A673 (cell line): ENCODE results near the gene DMAC2.

Source experiments
- EZH2 ChIP-seq: fragments of 200-600 bp; sonication (generic); IDR thresholded peaks from 2 replicates; pipeline ENCODE4 v1.6.1; 2017; ENCODE audit warnings: borderline replicate concordance, low read depth, mild to moderate bottlenecking, mixed read lengths, antibody characterized with exemption, low read length; ENCODE audit not compliant: poor library complexity, severe bottlenecking
- TF ChIP-seq, protein P1 (sequence below): fragments of 300-800, 200-600 bp; sonication (generic); conservative IDR thresholded peaks from 2 replicates; pipeline ENCODE4 v1.5.1; 2017; ENCODE audit warnings: low read depth, mild to moderate bottlenecking, antibody characterized with exemption, low read length, moderate library complexity, mixed read lengths

- TF ChIP-seq, protein P1, sequence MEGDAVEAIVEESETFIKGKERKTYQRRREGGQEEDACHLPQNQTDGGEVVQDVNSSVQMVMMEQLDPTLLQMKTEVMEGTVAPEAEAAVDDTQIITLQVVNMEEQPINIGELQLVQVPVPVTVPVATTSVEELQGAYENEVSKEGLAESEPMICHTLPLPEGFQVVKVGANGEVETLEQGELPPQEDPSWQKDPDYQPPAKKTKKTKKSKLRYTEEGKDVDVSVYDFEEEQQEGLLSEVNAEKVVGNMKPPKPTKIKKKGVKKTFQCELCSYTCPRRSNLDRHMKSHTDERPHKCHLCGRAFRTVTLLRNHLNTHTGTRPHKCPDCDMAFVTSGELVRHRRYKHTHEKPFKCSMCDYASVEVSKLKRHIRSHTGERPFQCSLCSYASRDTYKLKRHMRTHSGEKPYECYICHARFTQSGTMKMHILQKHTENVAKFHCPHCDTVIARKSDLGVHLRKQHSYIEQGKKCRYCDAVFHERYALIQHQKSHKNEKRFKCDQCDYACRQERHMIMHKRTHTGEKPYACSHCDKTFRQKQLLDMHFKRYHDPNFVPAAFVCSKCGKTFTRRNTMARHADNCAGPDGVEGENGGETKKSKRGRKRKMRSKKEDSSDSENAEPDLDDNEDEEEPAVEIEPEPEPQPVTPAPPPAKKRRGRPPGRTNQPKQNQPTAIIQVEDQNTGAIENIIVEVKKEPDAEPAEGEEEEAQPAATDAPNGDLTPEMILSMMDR, result no peak
- TF ChIP-seq EZH2, result no peak
Observed at GRCh38 chr19:41456342-41456918, 16.7 kb upstream of the DMAC2 start.
